AG09309 (cell line): ENCODE measurements around the gene ATP2B2.

ENCODE experiments used
- DNase-seq: peaks from one replicate; pipeline ENCODE4 v3.0.0-alpha.2; 2010; ENCODE audit warnings: low read depth
- H3K4me3 ChIP-seq: 2 replicates; pipeline ENCODE4 v1.5.1; 2011; ENCODE audit warnings: mild to moderate bottlenecking, low read depth, low read length, moderate library complexity; ENCODE audit not compliant: control insufficient read depth
- TF ChIP-seq, protein P1 (sequence below): IDR thresholded peaks from 2 replicates; pipeline ENCODE4 v1.5.1; 2011; ENCODE audit warnings: mild to moderate bottlenecking, low read depth, low read length, inconsistent platforms; ENCODE audit not compliant: insufficient read depth, control insufficient read depth; ENCODE audit errors: missing control alignments

Gene ATP2B2

DNA sequence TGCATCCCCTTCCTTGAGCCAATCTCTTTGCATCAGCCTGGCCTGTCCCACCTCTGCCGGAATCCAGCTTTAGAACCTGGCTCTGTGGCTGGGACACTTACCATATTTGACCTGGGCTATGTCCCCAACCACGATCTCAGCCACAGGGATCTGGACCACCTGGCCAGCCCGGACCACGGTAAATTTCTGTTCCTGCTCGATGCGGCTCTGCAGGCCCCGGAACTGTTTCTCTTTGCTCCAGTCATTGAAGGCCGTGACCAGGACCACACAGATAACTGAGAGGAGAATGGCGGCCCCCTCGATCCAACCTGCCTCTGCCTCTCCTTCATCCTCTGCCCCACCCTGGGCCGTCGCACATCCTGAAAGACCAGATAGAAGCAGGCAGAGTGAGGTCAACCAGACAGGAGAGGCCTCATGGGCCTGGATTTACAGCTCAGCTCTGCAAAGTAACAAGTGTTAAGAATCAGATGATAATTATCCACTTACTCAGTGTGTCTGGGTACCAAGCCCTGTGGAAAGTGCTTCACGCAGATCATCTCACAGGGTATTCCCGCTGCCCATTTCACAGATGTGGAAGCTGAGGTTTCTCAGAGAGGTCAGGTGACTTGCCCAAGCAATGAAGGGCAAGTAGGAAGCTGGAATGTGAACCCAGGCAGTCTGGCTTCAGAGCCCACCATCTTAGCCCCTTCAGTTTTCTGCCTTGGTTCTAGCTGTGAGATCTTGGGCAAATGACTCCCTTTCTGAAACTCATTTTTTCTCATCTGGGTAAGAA lies 103.2 kb downstream of the ATP2B2 start:
- H3K4me3 ChIP-seq, result no peak overlapping the region
- no peak for DNase-seq
- TF ChIP-seq, protein P1, sequence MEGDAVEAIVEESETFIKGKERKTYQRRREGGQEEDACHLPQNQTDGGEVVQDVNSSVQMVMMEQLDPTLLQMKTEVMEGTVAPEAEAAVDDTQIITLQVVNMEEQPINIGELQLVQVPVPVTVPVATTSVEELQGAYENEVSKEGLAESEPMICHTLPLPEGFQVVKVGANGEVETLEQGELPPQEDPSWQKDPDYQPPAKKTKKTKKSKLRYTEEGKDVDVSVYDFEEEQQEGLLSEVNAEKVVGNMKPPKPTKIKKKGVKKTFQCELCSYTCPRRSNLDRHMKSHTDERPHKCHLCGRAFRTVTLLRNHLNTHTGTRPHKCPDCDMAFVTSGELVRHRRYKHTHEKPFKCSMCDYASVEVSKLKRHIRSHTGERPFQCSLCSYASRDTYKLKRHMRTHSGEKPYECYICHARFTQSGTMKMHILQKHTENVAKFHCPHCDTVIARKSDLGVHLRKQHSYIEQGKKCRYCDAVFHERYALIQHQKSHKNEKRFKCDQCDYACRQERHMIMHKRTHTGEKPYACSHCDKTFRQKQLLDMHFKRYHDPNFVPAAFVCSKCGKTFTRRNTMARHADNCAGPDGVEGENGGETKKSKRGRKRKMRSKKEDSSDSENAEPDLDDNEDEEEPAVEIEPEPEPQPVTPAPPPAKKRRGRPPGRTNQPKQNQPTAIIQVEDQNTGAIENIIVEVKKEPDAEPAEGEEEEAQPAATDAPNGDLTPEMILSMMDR, result no peak

DNA sequence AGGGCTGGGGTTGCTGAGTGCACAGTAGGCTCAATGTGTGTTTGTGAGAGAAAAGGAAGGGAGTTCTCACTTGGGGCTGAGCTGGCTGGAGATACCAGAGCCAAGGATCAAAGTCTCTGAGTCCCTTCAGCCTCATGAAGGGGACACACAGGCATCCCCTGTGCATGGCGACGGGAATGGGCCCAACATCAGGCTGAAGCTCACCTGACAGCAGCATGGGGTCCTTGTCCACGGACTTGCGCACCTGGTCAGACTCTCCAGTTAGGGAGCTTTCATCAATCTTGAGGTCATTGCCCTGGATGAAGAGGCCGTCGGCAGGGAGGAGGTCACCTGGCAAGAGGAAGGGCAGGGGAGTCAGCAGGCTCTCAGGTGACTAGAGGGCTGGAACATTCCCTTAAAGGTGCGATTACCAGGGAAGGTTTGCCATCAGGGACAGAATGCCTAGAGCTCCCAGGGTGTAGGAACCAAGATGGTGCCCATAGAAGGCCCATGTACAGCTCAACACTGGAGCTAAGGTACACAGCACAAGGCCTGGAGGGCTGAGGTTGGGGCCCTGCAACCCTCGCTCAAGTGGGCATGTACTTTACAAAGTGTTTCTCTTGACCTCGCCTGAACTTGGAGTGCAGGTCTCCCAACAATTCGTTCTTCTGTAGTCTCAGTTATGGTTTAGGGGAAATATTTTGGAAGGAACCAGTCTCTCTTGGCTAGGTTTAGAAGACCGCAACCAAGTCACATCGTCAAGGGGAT lies 104.5 kb downstream of the ATP2B2 start:
- H3K4me3 ChIP-seq, result no peak overlapping the region
- DNase-seq, result no peak
- TF ChIP-seq, protein P1, result no peak

DNA sequence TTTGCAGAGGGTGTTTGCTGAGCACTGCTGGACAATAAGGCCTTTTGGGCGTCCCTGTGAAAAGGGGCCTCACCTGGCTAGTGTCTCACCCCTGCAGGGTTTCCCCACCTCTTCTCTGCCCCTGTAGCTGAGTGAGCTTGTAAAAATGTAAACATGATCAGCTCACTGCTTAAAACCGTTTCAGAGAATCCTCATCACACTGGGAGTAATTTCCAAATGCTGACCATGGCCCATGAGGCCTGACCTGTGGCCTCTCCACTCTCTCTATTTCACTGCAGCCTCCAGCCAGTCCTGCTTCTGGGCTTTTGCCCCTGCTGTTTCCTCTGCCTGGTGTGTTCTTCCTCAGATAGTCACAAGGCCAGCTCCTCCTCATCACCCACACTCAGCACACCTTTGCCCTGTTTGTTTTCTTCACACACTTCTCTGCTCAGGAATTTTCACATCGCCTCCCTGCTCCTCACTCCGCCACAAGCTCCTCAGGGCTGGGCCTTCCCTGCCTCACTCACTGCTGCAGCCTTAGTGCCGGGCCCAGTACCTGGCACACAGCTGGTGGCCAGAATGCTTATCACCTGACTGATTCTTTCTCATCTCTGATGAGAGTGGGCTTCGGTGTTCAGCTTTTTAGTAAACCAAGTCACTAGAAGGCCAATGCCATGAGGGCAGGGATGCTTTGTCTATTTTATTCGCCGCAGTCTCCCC lies 105.2 kb downstream of the ATP2B2 start:
- no peak for DNase-seq
- TF ChIP-seq, protein P1, result no peak
- no peak overlapping the region for H3K4me3 ChIP-seq

DNA sequence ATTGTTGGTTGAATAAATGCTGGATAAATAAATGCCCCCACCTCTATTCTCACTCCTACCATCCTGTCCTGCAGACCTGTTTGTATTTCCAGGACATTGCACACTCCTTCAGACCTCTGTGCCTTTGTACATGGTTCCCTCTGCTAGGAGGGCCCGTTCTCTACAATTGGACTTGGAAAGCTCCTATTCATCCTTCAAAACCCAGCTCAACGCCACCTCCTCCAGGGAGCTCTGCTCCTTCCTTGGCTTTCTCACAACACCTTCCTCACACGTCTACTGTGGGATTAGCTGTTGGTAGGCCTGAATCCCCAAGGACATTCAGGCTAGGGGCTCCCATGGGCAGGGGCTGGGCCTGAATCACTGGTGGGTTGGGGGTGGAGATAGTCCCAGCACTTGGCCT lies 105.8 kb downstream of the ATP2B2 start:
- TF ChIP-seq, protein P1, result no peak
- DNase-seq, result no peak
- H3K4me3 ChIP-seq, result no peak overlapping the region

DNA sequence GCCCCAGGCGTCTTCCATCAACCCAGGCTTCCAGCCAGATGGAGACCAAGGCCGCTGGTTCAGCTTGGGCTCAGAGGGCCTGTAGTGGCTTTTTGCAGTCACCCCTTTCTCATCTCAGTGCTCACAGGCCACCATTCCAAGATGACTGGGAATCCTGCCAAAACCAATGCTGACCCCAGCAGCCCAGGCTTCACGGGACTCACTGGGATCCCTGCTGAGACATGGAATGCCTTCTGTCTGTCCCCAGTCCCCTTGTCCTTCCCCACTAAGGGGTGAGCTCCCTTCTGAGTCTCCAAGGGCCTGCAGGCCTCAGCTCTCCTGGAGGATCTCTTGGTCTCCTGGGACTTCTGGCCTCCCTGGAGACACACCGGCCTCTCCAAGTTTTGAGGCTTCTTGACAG lies 107.0 kb downstream of the ATP2B2 start:
- no peak for DNase-seq
- no peak overlapping the region for H3K4me3 ChIP-seq
- TF ChIP-seq, protein P1, result no peak

DNA sequence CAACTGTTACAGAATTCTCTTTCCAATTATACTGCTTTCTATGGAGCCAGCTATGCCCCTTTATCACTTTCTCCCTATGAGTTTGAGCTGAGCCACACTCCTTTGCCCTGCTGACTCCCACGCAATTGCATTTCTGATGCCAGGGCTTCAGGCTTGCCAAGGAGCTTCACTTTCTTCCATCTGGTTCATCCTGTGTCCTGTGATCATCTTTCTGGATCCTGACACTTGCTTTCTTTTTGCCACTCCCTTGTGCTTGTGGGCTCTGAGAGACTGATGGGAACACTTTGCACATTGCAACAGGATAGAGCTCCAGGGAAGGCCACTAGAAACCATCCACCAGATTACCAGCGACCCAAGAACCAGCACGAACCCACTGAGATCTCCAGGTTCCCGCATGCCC lies 107.5 kb downstream of the ATP2B2 start:
- H3K4me3 ChIP-seq, result no peak overlapping the region
- TF ChIP-seq, protein P1, result no peak
- DNase-seq, result no peak
